ENCODE measurements around the gene TEAD1.

The TEAD1 gene

DNA sequence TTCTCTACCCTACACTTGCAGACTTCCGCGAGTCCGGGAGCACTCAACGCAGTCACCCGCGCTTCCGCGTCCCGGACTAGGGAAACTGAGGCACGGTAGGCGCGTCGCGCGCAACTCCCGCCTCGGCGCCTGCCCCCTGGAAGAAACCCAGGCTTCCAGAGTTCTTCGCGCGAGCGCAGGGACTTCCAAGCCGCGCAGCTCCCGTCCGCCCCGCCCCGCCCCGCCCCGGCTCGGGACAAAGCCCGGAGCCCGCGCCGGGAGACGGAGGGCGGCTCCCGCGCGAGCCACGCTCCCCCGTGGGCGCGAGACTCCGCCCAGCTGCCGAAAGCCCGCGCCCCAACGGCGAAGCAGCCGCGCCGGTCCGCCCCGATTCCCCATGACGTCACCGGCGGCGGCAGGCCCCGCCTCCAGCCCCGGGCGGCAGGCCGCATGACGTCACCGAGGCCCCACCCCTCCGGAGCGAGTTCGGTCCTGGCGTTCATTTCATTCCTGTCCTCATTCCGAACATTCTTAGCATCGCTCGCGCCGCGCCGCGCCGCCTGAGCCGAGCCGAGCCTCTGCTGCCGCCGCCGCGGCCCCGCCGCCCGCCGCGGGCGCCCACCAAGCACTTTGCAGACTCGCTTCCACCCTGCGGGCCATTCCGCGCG lies at the start of gene TEAD1:
TEAD1 (plus strand) TSS at position 498 of the 647 bp plus-strand sequence.
- DNase-seq = peak; percentile 92

DNA sequence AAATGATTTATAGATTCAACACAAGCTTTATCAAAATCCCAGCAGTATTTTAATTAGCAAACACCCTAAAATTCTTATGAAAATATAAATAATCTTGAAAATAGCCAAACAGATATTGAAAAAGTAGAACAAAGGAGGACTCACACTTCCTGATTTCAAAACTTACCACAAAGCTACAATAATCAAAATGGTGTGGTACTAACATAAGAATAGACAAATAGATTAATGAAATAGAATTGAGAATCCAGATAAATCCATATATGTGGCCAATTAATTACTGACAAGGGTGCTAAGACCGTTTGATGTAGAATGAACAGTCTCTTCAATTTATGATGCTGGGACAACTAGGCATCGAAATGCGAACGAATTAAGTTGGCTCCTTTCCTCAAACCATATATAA lies 49.6 kb upstream of the TEAD1 start:
- no peak for DNase-seq

DNA sequence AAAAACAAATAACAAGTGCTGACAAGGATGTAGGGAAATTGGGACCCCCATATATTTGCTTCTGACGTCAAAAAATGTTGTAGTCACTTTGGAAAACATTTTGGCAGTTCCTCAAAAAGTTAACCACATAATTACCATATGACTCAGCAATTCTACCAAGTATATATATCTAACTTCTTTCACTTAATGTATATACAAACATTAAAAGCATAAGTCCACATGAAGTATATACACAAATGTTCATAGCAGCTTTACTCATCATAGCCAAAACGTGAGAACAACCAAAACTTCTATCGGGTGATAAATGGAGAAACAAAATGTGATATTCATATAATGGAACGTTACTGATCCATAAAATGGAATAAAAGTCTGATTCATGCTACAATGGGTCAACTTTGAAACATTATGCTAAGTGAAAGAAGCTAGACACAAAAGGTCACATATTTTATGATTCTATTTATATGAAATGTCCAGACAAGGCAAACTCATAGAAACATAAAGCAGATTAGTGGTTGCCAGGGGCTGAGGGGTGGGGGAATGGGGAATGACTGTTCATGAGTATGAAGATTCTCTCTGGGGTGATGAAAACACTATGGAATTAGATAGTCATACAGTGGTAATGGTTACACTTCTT lies 48.7 kb upstream of the TEAD1 start:
- peak; percentile 69 for DNase-seq

DNA sequence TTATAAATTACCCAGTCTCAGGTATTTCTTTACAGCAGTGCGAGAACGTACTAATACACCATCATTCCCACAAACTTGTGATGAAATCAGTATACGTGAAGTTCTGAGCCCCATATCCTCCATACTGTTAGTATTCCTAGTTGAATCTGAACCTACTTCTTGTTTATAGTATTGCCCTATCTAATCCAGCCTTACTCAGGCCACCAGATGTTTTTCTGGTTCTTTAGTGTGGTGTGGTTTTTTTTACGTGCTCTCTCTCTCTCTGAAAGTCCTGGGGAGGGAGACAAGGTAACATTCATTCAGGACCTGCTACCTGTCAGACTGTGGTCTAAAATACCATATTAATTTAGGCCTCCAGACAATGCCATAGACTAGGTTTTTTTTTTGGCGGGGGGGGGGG lies 47.6 kb upstream of the TEAD1 start:
- DNase-seq = no peak

DNA sequence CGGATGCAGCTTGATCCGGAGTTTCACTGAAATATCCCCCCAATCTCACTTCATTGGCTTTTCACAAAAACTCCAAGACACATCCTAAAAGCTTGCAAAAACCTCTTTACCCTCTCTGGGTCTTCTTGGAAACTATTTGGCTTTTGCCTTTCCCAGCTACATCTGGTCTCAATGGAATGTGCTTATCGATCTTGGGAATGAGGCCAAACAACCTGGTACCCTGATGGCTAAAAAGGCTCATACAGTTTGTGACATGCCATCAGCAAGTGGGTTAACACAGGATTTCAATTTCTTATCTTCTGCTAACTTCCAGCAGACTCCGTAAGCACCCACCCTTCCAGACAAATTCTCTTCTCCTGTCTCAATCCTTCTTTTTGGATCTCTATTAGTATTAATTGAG lies 45.9 kb upstream of the TEAD1 start:
- no peak for DNase-seq

DNA sequence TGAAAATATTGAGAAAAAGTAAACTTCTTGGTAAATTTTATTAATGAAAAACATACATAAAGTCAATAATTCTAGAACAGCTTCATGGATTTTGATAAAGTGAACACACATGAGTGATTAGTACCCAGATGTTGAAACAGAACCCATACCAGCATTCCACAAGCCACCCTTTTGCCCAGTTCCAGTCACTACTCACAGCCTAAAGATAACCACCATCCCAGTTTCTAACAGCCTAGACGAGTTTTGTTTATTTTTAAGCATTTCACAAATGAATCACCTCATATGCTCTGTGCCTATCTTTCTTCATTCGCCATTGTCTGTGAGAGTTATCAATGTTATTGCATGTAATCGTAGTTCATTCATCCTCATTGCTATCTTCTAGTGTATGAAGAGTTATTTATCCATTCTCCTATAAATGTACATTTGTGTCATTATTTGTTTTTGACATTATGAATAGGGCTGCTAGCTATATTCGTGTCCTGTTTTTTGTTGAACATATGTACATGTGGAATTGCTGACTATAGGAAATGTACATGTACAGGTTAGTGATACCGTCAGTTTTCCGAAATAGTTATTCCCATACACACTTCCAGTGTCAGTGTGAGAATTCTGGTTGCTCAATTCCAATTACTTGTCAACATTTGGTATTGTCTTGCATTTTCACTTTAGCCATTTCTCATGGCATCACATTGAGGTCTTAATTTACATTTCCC lies 44.5 kb upstream of the TEAD1 start:
- peak; percentile 1 for DNase-seq

DNA sequence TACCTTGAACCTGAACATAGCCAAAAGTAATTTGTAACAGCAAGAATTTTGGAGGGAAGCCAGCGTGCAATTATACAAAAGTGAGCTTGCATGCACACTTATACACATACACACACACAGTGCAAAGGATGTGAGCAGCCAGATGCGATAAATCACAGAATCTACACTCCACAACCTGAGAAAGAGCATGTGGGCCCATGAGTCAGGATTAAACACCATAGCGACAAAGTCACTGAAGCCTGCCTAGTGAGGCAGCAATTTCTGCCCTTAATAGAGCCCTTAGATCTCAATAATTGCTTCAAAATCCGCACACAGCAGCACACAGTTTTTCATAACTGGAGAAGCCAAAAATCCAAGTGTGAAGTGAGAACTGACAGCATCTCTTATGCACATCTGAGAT lies 42.6 kb upstream of the TEAD1 start:
- DNase-seq = no peak

DNA sequence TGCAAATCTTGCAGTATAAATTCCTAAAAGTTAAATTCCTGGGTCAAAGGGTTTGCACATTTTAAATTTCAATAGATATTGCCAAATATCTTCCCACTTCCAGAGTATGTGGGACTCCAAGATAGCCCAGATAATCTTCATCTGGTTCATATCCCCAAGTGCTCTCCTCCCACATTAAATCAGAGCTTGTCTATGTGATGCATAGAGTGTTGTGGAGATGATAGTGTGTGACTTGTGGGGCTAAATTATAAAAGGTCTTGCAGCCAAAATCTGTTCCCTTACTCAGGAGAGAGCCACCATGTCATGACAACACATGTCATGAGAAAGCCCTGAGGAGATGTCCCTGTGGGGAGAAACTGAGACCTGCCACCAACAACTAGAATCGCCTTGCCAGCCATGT lies 39.9 kb upstream of the TEAD1 start:
- no peak for DNase-seq

DNA sequence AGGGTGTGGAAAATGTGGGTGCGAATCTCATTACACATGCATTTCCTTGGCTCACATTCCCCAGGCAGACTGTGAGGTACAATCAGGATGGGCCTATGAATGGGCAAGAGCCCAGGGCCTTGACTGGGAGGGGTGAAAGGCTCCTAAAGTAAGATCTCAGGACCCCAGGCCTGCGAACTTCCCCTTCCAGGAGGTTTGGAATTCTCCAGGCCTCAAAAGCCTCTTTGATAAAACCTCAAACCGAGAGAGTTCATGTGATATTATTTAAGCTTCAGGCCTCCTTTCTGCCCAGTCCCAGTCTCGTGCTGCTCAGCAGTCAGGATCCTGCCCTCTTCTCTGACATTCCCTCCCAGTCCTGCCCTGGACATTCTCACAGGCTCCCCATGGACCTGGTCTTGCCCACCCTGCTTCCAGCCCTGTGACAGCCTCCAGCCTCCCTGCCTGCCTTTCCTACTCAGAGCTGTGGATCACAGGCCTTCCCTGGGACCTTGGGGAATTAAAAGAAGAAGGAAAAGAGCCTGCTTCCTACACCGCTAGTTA lies 37.3 kb upstream of the TEAD1 start:
- no peak for DNase-seq

DNA sequence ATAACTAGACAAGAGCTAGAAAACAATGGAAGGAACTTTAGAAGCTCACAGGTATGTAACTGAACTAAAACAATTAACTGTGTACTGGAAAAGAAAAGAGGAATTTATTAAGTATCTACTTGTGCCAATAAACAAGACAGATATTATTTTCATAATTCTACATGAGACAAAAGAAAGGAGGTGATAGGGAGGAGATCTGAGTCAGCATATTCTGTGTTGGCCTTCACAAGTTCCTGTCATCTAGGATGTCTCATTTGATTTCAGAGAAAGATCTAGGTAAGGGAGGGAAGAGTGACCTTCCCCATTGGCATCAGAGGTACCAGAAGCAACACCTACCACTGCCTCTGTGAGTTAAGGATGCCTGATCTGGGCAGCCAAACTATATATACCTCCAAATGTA lies 34.8 kb upstream of the TEAD1 start:
- DNase-seq = no peak

DNA sequence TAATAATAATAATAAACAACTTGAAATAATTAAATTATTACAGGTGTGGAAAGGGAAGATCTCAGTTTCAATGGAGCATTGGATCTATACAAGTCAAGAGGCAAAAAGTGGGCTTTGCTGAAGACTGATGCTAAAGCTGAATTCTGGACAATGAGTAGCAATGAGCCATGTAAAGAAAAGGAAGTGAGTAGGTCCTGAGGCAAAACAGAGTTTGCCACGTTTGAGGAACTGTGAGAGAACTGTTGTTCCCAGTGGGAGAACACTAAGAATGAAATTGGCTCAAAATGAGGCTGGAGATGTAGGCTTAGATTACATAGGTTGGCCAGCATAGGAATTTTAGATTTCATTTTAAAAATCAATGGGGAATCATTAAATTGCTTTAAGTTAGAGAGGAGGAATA lies 33.9 kb upstream of the TEAD1 start:
- no peak for DNase-seq

DNA sequence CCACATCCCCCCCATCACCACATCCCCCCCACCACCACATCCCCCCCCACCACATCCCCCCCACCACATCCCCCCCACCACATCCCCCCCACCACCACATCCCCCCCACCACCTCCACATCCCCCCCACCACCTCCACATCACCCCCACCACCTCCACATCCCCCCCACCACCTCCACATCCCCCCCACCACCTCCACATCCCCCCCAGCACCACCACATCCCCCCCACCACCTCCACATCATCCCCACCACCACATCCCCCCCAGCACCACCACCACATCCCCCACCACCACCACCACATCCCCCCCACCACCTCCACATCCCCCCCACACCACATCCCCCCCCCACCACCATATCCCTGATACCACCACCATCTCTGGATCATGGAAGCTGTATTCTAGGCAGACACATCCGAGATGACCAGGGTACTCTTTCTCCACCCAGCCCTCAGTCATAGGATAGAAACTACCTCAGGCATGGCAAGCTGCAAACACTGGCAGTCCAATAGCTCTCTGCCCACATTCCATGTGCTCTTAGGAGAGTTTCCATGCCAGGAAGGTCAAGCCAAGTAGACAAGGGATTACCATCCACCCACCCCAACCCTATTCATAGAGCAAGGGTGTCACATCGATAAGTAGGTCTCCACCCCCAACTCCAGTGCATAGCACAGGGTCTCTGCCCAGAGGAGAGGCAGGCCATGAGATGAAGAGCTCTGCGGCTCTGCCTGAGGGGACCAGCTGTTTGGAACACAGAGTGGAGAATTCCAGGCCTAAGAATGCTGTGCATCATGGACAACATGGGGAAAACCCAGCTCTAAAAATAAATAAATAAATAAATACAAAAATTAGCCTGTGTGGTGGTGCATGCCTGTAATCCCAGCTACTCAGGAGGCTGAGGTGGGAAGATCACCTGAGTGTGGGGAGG lies 33.0 kb upstream of the TEAD1 start:
- DNase-seq = no peak

DNA sequence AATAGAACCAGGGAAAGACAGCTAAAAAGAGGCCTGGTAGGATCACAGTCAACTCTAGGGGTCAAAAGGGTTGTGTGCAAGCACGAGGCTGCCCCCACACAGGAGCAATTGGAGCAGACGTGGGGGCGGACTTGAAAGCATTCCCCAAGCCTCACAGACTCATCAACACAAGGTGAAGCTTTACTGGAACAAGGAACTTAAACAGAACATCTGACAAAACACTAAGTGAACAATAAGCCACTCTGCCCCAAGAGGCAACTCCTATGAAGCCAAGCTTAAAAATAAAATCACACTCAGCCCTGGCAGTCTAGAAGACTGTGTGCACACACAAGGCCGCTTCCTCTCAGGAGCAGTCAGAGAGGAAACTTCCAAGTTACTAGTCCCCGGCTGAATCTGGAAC lies 32.2 kb upstream of the TEAD1 start:
- no peak for DNase-seq

DNA sequence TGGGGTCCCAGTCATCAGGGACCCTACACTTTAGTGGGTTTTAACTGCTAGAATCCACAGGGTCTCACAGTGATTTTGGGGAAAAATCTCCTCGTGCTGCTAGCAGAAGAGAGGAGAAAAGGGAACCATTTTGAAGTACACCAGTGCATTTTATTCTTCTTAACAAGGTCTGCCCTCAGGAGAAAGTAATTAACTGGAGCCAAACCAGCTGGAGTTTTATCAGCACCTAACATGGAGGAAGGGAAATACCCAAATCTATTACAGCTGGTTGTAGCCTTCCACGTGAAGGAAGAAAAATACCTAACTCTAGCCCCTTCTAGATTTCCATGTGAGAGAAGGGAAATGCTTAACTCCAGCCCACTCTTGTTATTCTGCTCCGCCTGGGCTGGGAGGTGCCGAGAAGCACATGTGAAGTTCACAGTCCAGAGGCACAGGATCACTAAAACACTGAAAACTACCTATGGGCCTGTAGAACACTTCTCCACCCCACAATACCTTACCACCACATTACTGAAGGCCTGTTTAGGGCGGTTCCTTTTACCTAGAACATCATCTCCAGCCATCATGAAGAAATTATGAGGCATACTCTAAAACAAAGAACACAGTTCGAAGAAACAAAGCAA lies 31.3 kb upstream of the TEAD1 start:
- no peak for DNase-seq

DNA sequence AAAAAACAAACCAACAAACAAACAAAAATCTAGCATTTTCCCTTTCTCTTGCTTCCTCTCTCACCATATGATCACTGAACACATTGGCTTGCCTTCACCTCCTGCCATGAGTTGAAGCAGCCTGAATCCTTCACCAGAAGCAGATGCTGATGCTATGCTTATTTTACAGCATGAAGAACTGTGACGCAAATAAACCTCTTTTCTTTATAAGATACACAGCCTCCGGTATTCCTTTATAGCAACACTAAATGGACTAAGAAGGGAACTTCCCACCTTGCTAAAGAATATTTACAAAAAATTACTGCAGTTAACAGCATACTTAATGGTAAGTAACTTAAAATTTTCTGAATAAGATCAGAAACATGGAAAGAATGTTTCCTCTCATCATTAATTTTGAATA lies 27.7 kb upstream of the TEAD1 start:
- no peak for DNase-seq

DNA sequence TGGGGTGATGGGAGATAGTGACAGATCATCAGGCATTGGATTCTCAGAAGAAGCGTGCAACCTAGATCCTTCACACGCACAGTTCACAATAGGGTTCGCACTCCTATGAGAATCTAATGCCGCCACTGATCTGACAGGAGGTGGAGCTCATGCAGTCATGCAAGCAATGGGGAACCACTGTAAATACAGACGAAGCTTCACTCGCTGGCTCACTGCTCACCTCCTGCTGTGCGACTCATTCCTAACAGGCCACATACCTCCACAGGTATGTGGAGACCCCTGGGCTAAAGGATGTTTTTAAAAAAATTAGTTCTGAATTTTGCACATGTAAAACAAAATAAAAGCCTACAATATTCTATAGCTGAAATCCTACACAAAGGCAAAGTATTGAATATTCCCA lies 20.5 kb upstream of the TEAD1 start:
- DNase-seq = no peak

DNA sequence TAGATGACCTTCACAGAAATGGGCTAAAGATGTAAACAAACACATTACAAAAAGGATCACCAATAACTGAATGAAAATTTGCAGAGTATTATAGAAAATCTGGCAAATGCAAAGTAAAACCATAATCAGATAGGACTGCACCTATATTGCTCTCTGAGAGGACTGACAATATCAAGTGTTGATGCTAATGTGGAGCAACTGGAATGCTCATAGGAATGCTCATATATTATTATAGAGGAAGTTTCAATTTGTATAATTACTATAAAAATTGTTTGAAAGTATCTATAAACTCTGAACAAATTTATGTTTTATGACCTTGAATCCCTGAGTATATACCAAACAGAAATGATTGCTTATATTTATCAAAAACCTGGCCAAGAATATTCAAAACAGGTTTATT lies 18.4 kb upstream of the TEAD1 start:
- no peak for DNase-seq

DNA sequence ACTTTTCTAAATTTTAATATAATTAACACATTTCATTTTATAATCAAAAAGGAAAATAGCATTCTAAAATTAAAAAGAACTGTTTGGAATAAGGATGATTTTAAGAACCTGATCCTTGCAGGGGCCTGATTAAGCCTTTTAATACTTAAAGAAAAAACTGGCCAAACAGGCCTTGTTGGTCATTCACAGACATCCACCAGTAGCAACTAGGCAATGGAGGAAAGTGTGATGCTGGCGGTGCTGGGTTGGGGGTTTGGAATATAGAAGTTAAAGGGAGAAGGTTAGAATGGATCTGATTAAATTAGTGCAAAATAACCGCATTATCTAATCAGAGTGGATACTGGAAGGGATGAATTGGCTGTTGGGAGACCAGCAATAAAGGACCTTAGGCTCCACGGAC lies 16.9 kb upstream of the TEAD1 start:
- no peak for DNase-seq

DNA sequence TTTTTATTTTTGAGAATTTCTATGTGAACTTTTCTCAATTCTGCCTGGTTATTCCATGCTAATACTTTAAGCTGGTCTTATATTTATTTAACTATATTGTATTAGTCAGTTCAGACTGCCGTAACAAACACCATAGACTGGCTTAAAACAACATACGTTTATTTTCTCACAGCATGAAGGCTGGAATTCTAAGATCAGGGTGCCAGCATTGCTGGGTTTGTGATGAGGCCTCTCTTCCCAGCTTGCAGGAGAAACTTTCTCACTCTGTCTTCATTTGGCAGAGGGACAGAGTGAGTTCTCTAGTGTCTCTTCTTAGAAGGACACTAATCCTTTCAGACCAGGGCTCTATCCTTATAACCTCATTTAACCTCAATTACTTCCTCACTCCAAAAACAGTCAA lies 16.2 kb upstream of the TEAD1 start:
- DNase-seq = no peak

DNA sequence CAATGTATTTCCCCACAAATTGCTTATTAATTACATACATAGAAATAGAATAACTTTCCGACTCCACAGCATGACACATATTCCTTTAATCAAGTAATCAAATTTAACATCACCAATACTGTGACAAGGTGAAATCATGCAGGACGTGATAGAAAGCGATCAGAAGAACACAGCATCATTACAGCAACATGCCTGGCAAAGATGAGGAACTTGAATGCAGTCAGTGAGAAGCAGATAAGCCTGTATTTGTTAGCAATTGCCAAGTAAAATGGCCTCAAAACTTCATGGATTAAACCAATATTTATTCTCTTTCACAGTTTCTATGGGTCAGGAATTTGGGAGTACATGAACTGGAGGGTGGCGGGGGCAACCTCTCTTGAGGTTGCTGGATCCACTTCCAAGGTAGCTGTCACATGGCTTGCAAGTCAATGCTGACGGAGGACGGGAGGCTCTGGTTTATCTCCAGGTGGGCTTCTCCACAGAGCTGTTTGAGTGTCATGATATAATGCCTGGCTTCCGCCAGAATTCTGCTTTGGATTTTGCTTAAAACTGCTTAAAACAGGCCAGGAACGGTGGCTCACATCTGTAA lies 12.0 kb upstream of the TEAD1 start:
- no peak for DNase-seq

DNA sequence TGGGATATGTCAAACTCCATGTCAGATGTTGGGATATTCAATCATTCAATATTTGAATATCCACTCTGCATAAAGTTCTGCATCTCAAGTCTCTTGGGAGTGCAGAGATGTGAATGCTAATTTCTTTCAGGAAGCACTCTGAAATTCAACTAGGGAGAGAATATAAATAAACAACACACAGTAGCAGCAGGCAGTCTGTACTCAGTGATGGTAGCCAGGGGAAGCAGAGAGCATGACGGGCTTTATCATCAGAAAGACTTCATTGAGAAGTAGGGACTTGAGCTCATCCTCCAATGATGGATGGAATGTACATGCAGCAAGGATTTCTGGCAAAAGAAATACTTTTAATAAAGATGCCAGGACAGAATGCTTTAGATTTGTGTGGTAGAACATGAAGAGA lies 9.8 kb upstream of the TEAD1 start:
- DNase-seq = no peak

DNA sequence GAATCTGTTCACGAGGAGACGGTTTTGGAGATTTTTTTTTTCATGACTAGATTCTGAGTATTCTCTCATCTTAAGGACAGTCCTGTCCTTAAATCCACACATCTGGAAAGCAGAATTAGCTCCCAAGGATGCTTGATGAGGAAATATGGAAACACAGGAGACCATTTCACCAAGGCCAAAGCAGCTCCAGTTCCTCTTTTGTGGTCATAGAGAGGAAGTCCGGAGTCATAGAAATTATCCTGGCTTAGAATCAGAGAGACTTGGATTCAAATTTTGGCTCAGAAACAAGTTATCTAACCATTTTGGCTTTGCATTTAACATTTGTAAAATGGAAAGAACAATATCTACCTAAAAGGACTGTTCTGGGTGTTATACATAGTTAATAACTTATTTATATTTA lies 7.3 kb upstream of the TEAD1 start:
- no peak for DNase-seq
